Retina (tissue), 1 donor: ENCODE results near the gene RAB3B.

Experiments used
- DNase-seq: peaks from one replicate; pipeline ENCODE4 v3.0.0-alpha.2; 2016

Gene RAB3B

GRCh38 chr1:51867479-51868232 is 122.8 kb downstream of the RAB3B start:
- DNase-seq, result no peak

GRCh38 chr1:51863384-51863783 is 127.1 kb downstream of the RAB3B start:
- DNase-seq, result no peak

GRCh38 chr1:51861669-51862068 is 128.8 kb downstream of the RAB3B start:
- DNase-seq, result no peak

GRCh38 chr1:51859735-51860134 is 130.8 kb downstream of the RAB3B start:
- DNase-seq, result no peak

GRCh38 chr1:51859333-51859732 is 131.2 kb downstream of the RAB3B start:
- DNase-seq, result no peak

- DNase-seq, result no peak
Measured at GRCh38 chr1:51858892-51859291, 131.6 kb downstream of the RAB3B start.
